Testis (tissue), 2 donors: Measurements from ENCODE around the gene DNA2.

Experiments used
- POLR2A ChIP-seq: fragments of 450-650 bp; IDR thresholded peaks from one replicate; pipeline ENCODE4 v1.6.1; 2017; ENCODE audit warnings: antibody characterized with exemption, mild to moderate bottlenecking, moderate library complexity
- TF ChIP-seq, protein P1 (sequence below), 3 experiments: fragments of 450-650 bp in 2 of 3; fragments of 200-600 bp in 1 of 3; sonication (generic) in 1 of 3; IDR thresholded peaks; one replicate each; pipeline ENCODE4 v1.5.1; 2016 to 2019; ENCODE audit warnings: antibody characterized with exemption in 3 of 3, mild to moderate bottlenecking in 2 of 3, moderate library complexity in 1 of 3

- TF ChIP-seq, protein P1, sequence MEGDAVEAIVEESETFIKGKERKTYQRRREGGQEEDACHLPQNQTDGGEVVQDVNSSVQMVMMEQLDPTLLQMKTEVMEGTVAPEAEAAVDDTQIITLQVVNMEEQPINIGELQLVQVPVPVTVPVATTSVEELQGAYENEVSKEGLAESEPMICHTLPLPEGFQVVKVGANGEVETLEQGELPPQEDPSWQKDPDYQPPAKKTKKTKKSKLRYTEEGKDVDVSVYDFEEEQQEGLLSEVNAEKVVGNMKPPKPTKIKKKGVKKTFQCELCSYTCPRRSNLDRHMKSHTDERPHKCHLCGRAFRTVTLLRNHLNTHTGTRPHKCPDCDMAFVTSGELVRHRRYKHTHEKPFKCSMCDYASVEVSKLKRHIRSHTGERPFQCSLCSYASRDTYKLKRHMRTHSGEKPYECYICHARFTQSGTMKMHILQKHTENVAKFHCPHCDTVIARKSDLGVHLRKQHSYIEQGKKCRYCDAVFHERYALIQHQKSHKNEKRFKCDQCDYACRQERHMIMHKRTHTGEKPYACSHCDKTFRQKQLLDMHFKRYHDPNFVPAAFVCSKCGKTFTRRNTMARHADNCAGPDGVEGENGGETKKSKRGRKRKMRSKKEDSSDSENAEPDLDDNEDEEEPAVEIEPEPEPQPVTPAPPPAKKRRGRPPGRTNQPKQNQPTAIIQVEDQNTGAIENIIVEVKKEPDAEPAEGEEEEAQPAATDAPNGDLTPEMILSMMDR (IDR thresholded peaks at IDR 0.05): no peak
- TF ChIP-seq POLR2A: no peak
Measured at GRCh38 chr10:68471586-68472408, at the start of gene DNA2.
